ENCODE data around the gene CYTH1.

Gene CYTH1

Small RNA genes lying within 50 kb of the gene (small RNA-seq; reads per million reads assigned to genes)
- gene RNU6-638P: 0 reads per million in 2 experiments

Data from SK-N-DZ (cell line).